Measurements from ENCODE around the gene AHDC1. TPM values are rescaled to one million over a fixed set of nuclear protein-coding genes. Genes with fewer than 3 reads are reported as not detected.

AHDC1 gene
- total and polyA plus RNA-seq, 2 donors (not counting 3 experiments of a cell fraction or from before 2014, with no cell fraction given), result 7.0 to 32.1 TPM

GRCh38 chr1:27596261-27596660 lies 7.7 kb downstream of the AHDC1 start:
- no peak overlapping the region for H3K4me3 ChIP-seq (replicated peaks in 1 of 3; ENCODE audit: insufficient read depth in 1 of 3, low read depth in 1 of 3, low read length in 3 of 3)
- no TSS peak for BruUV-seq (replicated peaks)
- dilution Hi-C loops (cut with MboI; ENCODE audit: extremely low pct_ligation_motif_present, low sequenced_read_pairs) (loop anchor here (25.0 kb wide), 1 partner anchor 184 kb away; no protein-coding TSS in a partner anchor), intact Hi-C loops (cut with micrococcal nuclease) (no loop called here)
- TF ChIP-seq CTCF (IDR thresholded peaks at IDR 0.05; ENCODE audit: extremely low read depth in 1 of 2, insufficient read depth in 1 of 2, low read depth in 1 of 2, low read length in 2 of 2) (no peak), POLR2A (IDR thresholded peaks at IDR 0.05; ENCODE audit: low read depth, low read length) (no peak), JUN (IDR thresholded peaks at IDR 0.05; ENCODE audit: borderline replicate concordance, insufficient read depth, insufficient read length, low read depth) (no peak), FOS (IDR thresholded peaks at IDR 0.05; ENCODE audit: borderline replicate concordance, insufficient read depth, low read length) (no peak), EZH2 (IDR thresholded peaks at IDR 0.05; ENCODE audit: borderline replicate concordance, low read depth, low read length, severe bottlenecking) (no peak), GATA2 (IDR thresholded peaks at IDR 0.05; ENCODE audit: insufficient read depth, insufficient read length, low read depth, low read length) (no peak), MYC (IDR thresholded peaks at IDR 0.05; ENCODE audit: low read depth, low read length) (no peak), POLR2AphosphoS5 (IDR thresholded peaks at IDR 0.05; ENCODE audit: insufficient read depth, low read depth, low read length) (no peak)
- TF ChIP-seq, protein P1, sequence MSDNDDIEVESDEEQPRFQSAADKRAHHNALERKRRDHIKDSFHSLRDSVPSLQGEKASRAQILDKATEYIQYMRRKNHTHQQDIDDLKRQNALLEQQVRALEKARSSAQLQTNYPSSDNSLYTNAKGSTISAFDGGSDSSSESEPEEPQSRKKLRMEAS (IDR thresholded peaks at IDR 0.05; ENCODE audit: insufficient read depth, insufficient read length), result no peak
- no peak overlapping the region for H3K27ac ChIP-seq (ENCODE audit: insufficient read depth, low read depth, low read length)
- H2AFZ ChIP-seq (ENCODE audit: low read depth, low read length), result no peak overlapping the region
- H3K9me1 ChIP-seq (replicated peaks; ENCODE audit: control insufficient read depth, extremely low read depth, insufficient read depth, low read length), result no peaks in the 10 kb centered on the region
- H3K9me3 ChIP-seq (replicated peaks; ENCODE audit: control insufficient read depth, insufficient read depth, low read length), result no peaks in the 10 kb centered on the region
- CTCF ChIA-PET, result interaction anchor here (1.2 to 4.2 kb wide), 3 partner anchors 16 to 231 kb away, joined by 3 to 27 read pairs (median 3); no protein-coding TSS in a partner anchor
- H3K4me1 ChIP-seq (ENCODE audit: control insufficient read depth, extremely low read depth, insufficient read depth, low read length), result peaks cover 16% of the 10 kb centered on the region
- H3K4me2 ChIP-seq (ENCODE audit: insufficient read depth, low read length), result no peak overlapping the region
- no peak for DNase-seq (ENCODE audit: low read depth, low spot score)
- H4K20me1 ChIP-seq (replicated peaks; ENCODE audit: control insufficient read depth, extremely low read depth, insufficient read depth, low read length), result no peaks in the 10 kb centered on the region
- H3K27me3 ChIP-seq (ENCODE audit: control insufficient read depth in 2 of 2, insufficient read depth in 2 of 2, low read length in 2 of 2), result no peaks in the 10 kb centered on the region
- H3K79me2 ChIP-seq (ENCODE audit: control insufficient read depth, insufficient read depth, low read length), result peaks cover 15% of the 10 kb centered on the region
- H3K9ac ChIP-seq (replicated peaks; ENCODE audit: extremely low read depth, insufficient read depth, low read length), result no peak overlapping the region
- POLR2A ChIA-PET, result no interaction called here
- FAIRE-seq, result no peak
- H3K36me3 ChIP-seq (ENCODE audit: control insufficient read depth in 2 of 2, extremely low read depth in 1 of 2, insufficient read depth in 2 of 2, low read length in 2 of 2), result peaks cover 0 to 5% of the 10 kb centered on the region in 2 experiments
